Nephron progenitor cell (in vitro differentiated cells): ENCODE measurements around the gene TJAP1.
A peak's percentile ranks its signal among the peaks of the same experiment; 100 is the strongest.

Source experiments
- DNase-seq: peaks from one replicate; pipeline ENCODE4 v3.0.0; 2021
- H3K27ac Mint-ChIP-seq: 2 replicates; pipeline ENCODE4 v1.8.0; 2021; ENCODE audit warnings: mild to moderate bottlenecking, moderate library complexity, mixed read lengths
- H3K27me3 Mint-ChIP-seq: 2 replicates; pipeline ENCODE4 v1.8.0; 2021; ENCODE audit warnings: mild to moderate bottlenecking, low read depth, mixed read lengths; ENCODE audit not compliant: poor library complexity
- H3K36me3 Mint-ChIP-seq: 2 replicates; pipeline ENCODE4 v1.8.0; 2021; ENCODE audit warnings: low read depth, mixed read lengths
- H3K4me1 Mint-ChIP-seq: 2 replicates; pipeline ENCODE4 v1.8.0; 2021; ENCODE audit warnings: mixed read lengths
- H3K4me3 Mint-ChIP-seq: 2 replicates; pipeline ENCODE4 v1.8.0; 2021; ENCODE audit warnings: mild to moderate bottlenecking, moderate library complexity, mixed read lengths
- H3K9me3 Mint-ChIP-seq: 2 replicates; pipeline ENCODE4 v1.8.0; 2021; ENCODE audit warnings: mild to moderate bottlenecking, moderate library complexity, mixed read lengths
- TF ChIP-seq, protein P1 (sequence below): fragments of 200-600 bp; sonication (generic); IDR thresholded peaks from 2 replicates; pipeline ENCODE4 v1.5.0; 2021; ENCODE audit warnings: antibody characterized with exemption

TJAP1 gene

DNA sequence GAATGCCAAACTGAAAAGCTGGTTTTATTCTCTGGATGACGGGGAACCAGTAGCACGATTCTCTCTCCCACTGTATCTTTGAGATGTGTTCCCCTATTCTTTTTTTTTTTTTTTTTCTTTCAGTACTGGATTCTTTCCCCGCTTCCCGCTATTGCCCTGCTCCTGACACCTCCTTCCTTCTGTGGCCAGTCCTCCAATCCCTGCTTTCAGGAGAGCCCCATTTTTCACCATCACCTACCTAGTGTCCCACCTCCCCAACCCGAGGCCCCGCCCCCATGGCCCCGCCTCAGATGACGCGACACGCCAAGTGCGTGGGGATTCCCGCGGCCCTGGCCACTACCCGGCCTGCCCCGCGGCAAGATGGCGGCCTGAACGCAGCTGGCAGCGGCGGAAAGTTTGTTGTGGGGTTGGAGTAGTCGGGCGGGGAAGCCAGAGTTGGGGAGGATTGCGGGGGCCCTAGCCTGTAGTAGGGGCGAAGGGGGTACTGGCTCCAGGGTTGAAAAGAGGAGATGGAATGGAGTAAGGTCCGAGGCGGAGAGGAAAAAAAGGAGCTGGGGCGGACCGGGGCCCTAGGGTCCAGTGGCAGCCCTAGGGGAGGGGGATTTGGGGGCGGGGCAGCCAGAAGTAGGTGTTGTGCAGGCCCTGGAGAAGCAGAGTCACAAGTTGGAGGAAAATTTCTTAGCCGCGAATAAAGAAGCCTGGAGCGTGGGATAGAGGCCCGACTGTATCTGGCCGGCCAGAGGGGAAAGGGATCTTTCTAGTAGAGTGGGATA lies at the start of gene TJAP1:
Gene TJAP1 (plus strand): TSS at position 336 of the 773 bp plus-strand sequence. CDS start 21,432 bp downstream, outside the sequence.
- H3K9me3 Mint-ChIP-seq = no peaks in the 10 kb centered on the region
- TF ChIP-seq, protein P1, sequence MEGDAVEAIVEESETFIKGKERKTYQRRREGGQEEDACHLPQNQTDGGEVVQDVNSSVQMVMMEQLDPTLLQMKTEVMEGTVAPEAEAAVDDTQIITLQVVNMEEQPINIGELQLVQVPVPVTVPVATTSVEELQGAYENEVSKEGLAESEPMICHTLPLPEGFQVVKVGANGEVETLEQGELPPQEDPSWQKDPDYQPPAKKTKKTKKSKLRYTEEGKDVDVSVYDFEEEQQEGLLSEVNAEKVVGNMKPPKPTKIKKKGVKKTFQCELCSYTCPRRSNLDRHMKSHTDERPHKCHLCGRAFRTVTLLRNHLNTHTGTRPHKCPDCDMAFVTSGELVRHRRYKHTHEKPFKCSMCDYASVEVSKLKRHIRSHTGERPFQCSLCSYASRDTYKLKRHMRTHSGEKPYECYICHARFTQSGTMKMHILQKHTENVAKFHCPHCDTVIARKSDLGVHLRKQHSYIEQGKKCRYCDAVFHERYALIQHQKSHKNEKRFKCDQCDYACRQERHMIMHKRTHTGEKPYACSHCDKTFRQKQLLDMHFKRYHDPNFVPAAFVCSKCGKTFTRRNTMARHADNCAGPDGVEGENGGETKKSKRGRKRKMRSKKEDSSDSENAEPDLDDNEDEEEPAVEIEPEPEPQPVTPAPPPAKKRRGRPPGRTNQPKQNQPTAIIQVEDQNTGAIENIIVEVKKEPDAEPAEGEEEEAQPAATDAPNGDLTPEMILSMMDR = no peak

DNA sequence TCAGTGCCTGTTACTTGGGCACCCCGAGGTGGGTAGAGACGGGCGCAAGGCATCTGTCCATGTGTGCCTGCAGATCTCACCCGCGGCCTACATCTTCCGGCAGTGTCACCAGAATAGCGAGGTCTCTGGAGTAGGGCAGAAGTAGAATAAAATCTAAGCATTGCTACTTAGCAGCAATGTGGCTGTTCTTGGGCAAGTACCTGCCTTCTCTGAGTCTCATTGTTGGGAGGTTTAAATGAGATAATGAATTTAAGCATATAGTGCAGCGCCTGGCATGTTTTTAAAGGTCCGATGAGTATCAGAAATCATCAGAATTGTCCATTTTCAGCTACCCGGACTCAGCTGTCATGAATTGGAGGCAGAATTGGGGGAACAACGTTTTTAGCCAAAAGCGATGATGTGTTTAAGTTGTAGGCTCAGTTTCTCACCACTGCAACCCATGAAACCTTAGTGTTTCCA lies 49.2 kb upstream of the TJAP1 start:
- H3K27ac Mint-ChIP-seq = peak overlapping the region; percentile 22
- H3K4me3 Mint-ChIP-seq = peak overlapping the region; percentile 93
- H3K36me3 Mint-ChIP-seq = peaks cover 11% of the 10 kb centered on the region
- TF ChIP-seq, protein P1 = no peak
- peaks cover 34% of the 10 kb centered on the region for H3K9me3 Mint-ChIP-seq
- DNase-seq = no peak
- peaks cover 14% of the 10 kb centered on the region for H3K4me1 Mint-ChIP-seq
- H3K27me3 Mint-ChIP-seq = peaks cover 3% of the 10 kb centered on the region

More for the DNA sequence above, at the start of gene TJAP1:
- Mint-ChIP-seq H3K36me3 (no peaks in the 10 kb centered on the region), H3K27ac (peak within 1 kb of the TSS; percentile 81), H3K27me3 (peaks cover 9% of the 10 kb centered on the region), H3K4me3 (peak within 1 kb of the TSS; percentile 92), H3K4me1 (peaks cover 63% of the 10 kb centered on the region)
- DNase-seq = peak; percentile 98

DNA sequence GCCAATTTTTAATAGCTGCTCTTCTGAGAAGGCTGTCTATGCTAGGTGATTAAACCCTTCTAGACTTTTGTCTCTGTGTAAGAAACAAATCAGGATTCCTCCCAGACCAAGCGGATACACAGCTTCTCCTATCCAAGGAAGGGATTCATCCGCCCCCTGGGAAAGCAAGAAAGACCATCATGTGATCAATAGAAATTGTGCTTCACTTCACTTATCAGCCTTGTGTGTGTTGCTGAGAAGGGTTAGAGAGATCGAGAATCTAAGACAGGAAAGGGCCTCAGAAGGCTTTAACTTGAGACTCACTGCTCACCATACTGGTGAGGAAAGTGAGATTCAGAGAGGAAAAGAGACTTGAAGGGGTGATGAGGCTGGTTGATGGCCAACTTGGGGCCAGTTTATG lies 48.5 kb upstream of the TJAP1 start:
- Mint-ChIP-seq H3K27ac (no peak overlapping the region), H3K36me3 (peaks cover 11% of the 10 kb centered on the region)

GRCh38 chr6:43432009-43432945 lies 45.1 kb upstream of the TJAP1 start:
- TF ChIP-seq, protein P1 = no peak
- no peak for DNase-seq
- Mint-ChIP-seq H3K27me3 (peaks cover 6% of the 10 kb centered on the region), H3K36me3 (peaks cover 16% of the 10 kb centered on the region), H3K27ac (no peak overlapping the region), H3K4me3 (no peak overlapping the region), H3K9me3 (peaks cover under 1% of the 10 kb centered on the region), H3K4me1 (peaks cover 31% of the 10 kb centered on the region)

More for the DNA sequence above, 48.5 kb upstream of the TJAP1 start:
- Mint-ChIP-seq H3K4me1 (peaks cover 14% of the 10 kb centered on the region), H3K9me3 (peaks cover 32% of the 10 kb centered on the region), H3K4me3 (peak overlapping the region; percentile 93), H3K27me3 (peaks cover 3% of the 10 kb centered on the region)
- DNase-seq = no peak
- TF ChIP-seq, protein P1 = no peak

DNA sequence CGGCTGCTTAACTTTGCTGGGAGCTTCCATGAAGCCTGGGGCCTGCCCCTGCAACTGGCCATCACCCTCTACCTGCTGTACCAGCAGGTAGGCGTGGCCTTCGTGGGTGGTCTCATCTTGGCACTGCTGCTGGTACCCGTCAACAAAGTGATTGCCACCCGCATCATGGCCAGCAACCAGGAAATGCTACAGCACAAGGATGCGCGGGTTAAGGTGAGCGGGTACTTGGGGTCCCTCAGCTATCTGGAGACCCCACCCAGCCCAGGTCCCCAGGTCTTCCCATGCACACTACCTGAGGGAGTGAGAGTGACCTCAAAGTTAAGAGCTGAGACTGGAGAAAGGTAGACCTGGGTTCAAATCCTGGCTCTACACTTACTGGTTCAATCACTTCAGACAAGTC lies 44.2 kb upstream of the TJAP1 start:
- no peaks in the 10 kb centered on the region for H3K9me3 Mint-ChIP-seq
- TF ChIP-seq, protein P1 = no peak
- DNase-seq = no peak
- no peak overlapping the region for H3K4me3 Mint-ChIP-seq
- H3K36me3 Mint-ChIP-seq = peaks cover 16% of the 10 kb centered on the region
- H3K4me1 Mint-ChIP-seq = peaks cover 37% of the 10 kb centered on the region
- peaks cover 6% of the 10 kb centered on the region for H3K27me3 Mint-ChIP-seq
- H3K27ac Mint-ChIP-seq = no peak overlapping the region
